ENCODE measurements around the gene SSBP2.

The SSBP2 gene

GRCh38 chr5:81383867-81384266 is 367.0 kb downstream of the SSBP2 start:
- no peak for DNase-seq (ENCODE audit: low read depth)

GRCh38 chr5:81371354-81371876 is 379.5 kb downstream of the SSBP2 start:
- DNase-seq (ENCODE audit: low read depth): no peak

GRCh38 chr5:81370912-81371311 is 380.0 kb downstream of the SSBP2 start:
- DNase-seq (ENCODE audit: low read depth): no peak

- no peak for DNase-seq (ENCODE audit: low read depth)
Observed at GRCh38 chr5:81365541-81365940, 385.4 kb downstream of the SSBP2 start.

GRCh38 chr5:81363093-81363871 is 387.6 kb downstream of the SSBP2 start:
- DNase-seq (ENCODE audit: low read depth): no peak
